ENCODE measurements around the gene ABCF3. TPM values are rescaled to one million over a fixed set of nuclear protein-coding genes. Genes with fewer than 3 reads are reported as not detected.

The ABCF3 gene
- total RNA-seq, 1 donor from 2014 or later: 86.7 TPM

DNA sequence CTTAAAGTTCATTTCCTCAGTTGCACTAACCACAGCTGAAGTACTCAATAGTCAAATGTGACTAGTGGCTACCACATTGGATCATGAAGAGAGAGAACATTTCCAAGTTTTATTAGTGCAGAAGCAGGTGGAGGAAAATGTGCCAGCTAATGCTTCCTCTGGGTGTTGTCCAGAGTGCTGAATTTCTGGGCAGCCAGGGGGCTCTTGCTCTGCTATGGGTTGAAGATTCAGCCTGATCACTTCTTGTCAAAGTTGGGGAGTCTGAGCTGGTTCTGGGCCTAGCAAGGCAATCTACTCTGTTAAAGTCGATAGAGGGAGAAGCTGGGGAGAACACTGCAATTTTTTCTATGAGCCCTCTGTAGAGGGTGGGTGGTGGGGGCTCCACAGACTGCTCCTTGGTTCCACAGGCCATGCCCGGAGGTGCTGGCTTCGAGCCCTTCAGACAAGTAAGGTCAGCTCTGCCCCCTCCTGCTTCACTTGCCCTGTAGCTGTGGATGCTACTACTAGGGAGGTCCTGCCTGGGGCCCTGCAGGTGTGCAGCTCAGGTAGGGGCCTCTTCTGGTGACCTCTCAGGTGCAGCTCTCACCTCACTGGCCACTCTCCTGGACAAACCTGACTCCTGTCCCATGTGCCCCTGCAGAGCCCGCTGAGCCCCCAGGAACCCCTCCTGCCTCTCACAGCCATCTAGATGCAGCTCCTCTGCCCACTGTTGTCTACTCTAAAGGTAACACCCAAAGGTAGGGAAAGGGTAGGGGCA is 54.6 kb downstream of the ABCF3 start:
- intact Hi-C loops (cut with micrococcal nuclease): no loop called here
- no peak for DNase-seq

DNA sequence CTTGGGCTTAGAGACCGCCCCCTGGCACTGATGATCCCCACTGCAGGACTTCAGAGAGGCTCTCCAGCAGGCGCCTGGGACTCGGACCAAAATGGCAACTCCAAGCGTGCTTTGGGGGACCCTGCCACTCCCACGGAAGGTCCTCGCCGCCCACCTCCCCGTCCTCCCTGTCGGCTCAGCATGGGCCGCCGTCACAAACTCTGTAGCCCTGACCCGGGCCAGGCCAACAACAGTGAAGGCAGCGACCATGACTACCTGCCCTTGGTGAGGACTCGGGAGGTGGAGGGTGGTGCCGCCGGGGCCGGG is 55.1 kb downstream of the ABCF3 start:
- Mint-ChIP-seq H3K4me1 (no peaks in the 10 kb centered on the region), H3K27me3 (peaks cover 1% of the 10 kb centered on the region), H3K9me3 (no peaks in the 10 kb centered on the region), H3K4me3 (no peak overlapping the region), H3K27ac (no peak overlapping the region), H3K36me3 (ENCODE audit: low read depth) (peaks cover 41% of the 10 kb centered on the region)
- no peak for DNase-seq
- ChIA-PET POLR2A (interaction anchor here (0.6 kb wide), 1 partner anchor 107 kb away, joined by 3 read pairs; no protein-coding TSS in a partner anchor), CTCF (interaction anchor here (1.9 kb wide), 1 partner anchor 13 kb away, joined by 8 read pairs; no protein-coding TSS in a partner anchor)
- ATAC-seq (ENCODE audit: low read depth): no peak
- TF ChIP-seq, protein P1, sequence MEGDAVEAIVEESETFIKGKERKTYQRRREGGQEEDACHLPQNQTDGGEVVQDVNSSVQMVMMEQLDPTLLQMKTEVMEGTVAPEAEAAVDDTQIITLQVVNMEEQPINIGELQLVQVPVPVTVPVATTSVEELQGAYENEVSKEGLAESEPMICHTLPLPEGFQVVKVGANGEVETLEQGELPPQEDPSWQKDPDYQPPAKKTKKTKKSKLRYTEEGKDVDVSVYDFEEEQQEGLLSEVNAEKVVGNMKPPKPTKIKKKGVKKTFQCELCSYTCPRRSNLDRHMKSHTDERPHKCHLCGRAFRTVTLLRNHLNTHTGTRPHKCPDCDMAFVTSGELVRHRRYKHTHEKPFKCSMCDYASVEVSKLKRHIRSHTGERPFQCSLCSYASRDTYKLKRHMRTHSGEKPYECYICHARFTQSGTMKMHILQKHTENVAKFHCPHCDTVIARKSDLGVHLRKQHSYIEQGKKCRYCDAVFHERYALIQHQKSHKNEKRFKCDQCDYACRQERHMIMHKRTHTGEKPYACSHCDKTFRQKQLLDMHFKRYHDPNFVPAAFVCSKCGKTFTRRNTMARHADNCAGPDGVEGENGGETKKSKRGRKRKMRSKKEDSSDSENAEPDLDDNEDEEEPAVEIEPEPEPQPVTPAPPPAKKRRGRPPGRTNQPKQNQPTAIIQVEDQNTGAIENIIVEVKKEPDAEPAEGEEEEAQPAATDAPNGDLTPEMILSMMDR (IDR thresholded peaks at IDR 0.05): no peak
- intact Hi-C loops (cut with micrococcal nuclease): no loop called here

More for the DNA sequence above, 54.6 kb downstream of the ABCF3 start:
- no peak overlapping the region for H3K4me3 Mint-ChIP-seq
- TF ChIP-seq, protein P1 (IDR thresholded peaks at IDR 0.05): no peak
- ATAC-seq (ENCODE audit: low read depth): no peak
- CTCF ChIA-PET: interaction anchor here (1.9 kb wide), 1 partner anchor 12 kb away, joined by 8 read pairs; no protein-coding TSS in a partner anchor
- no peaks in the 10 kb centered on the region for H3K9me3 Mint-ChIP-seq
- no peaks in the 10 kb centered on the region for H3K4me1 Mint-ChIP-seq
- H3K36me3 Mint-ChIP-seq (ENCODE audit: low read depth): peaks cover 36% of the 10 kb centered on the region
- POLR2A ChIA-PET: interaction anchor here (0.6 kb wide), 1 partner anchor 107 kb away, joined by 3 read pairs; no protein-coding TSS in a partner anchor
- H3K27ac Mint-ChIP-seq: no peak overlapping the region
- H3K27me3 Mint-ChIP-seq: peaks cover 1% of the 10 kb centered on the region

DNA sequence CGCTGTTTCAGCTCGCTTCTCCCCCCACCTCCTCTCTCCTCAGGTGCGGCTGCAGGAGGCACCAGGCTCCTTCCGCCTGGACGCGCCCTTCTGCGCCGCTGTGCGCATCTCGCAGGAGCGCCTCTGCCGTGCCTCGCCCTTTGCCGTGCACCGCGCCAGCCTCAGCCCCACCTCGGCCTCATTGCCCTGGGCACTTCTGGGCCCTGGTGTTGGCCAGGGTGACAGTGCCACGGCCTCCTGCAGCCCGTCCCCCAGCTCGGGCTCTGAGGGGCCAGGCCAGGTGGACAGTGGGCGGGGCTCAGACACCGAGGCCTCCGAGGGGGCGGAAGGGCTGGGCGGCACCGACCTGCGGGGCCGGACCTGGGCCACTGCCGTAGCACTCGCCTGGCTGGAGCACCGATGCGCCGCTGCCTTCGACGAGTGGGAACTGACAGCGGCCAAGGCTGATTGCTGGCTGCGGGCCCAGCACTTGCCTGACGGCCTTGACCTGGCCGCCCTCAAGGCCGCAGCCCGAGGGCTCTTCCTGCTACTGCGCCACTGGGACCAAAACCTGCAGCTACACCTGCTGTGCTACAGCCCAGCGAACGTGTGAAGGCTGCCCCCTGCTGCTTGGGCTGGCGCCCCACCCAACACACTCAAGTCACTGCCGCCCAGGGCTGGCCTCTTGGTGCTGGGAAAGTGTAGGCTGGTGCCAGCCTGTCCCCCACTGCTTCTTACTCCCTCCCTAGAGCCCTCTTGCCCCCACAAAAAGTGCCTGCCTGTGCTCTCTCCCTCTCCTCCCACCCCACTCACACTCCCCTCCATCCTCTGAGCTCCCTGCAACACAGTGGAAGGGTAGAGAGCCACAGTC is 55.7 kb downstream of the ABCF3 start:
- DNase-seq (no peak), ATAC-seq (ENCODE audit: low read depth) (peak; percentile 60)
- Mint-ChIP-seq H3K27me3 (peaks cover 1% of the 10 kb centered on the region), H3K36me3 (ENCODE audit: low read depth) (peaks cover 42% of the 10 kb centered on the region), H3K4me3 (no peak overlapping the region), H3K4me1 (no peaks in the 10 kb centered on the region), H3K9me3 (no peaks in the 10 kb centered on the region), H3K27ac (no peak overlapping the region)
- ChIA-PET CTCF (interaction anchor here (1.4 to 1.9 kb wide), 2 partner anchors 14 to 16 kb away, joined by 3 to 8 read pairs; no protein-coding TSS in a partner anchor), POLR2A (no interaction called here)
- intact Hi-C loops (cut with micrococcal nuclease): no loop called here
- TF ChIP-seq, protein P1 (IDR thresholded peaks at IDR 0.05): no peak

DNA sequence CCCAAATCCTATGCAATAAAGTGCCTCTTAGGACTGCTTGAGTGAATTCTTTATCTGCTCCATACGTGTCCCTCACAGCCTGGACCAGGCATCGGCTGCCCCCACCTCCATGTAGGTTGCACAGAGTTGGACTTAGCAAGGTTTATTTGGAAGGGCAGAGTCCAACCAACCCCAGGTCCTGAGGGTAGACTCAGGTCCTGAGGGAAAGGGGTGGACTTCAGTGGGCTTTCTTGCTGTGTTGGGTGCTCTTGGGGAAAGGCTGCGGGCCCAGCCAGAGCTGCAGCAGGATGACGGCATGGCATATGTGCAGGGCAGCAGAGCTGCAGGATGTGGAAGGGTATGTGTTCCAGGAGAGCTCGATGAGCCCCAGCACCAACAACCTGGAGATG is 56.3 kb downstream of the ABCF3 start:
- H3K9me3 Mint-ChIP-seq: no peaks in the 10 kb centered on the region
- peaks cover 42% of the 10 kb centered on the region for H3K36me3 Mint-ChIP-seq (ENCODE audit: low read depth)
- ChIA-PET POLR2A (no interaction called here), CTCF (interaction anchor here (1.4 kb wide), 1 partner anchor 16 kb away, joined by 3 read pairs; no protein-coding TSS in a partner anchor)
- no peak overlapping the region for H3K4me3 Mint-ChIP-seq
- no peak overlapping the region for H3K27ac Mint-ChIP-seq
- intact Hi-C loops (cut with micrococcal nuclease): no loop called here
- H3K4me1 Mint-ChIP-seq: peaks cover 3% of the 10 kb centered on the region
- ATAC-seq (ENCODE audit: low read depth) (no peak), DNase-seq (no peak)
- H3K27me3 Mint-ChIP-seq: peaks cover 1% of the 10 kb centered on the region
- TF ChIP-seq, protein P1 (IDR thresholded peaks at IDR 0.05): no peak

Other genes starting within 250 kb of the ABCF3 start
- 10.6 and 11.1 TPM in 2 replicates for gene ABCC5, start 168.3 kb upstream of the ABCF3 start, total RNA-seq
- not detected in 2 replicates for gene HTR3D, start 154.5 kb upstream of the ABCF3 start, total RNA-seq
- not detected in 2 replicates for gene HTR3C, start 133.2 kb upstream of the ABCF3 start, total RNA-seq
- gene HTR3E, start 89.1 kb upstream of the ABCF3 start, total RNA-seq: not detected in 2 replicates
- 72.0 and 74.2 TPM in 2 replicates for gene EIF2B5, start 50.8 kb upstream of the ABCF3 start, total RNA-seq
- 52.1 and 54.2 TPM in 2 replicates for gene DVL3, start 30.8 kb upstream of the ABCF3 start, total RNA-seq
- 169 and 177 TPM in 2 replicates for gene AP2M1, start 11.3 kb upstream of the ABCF3 start, total RNA-seq
- gene VWA5B2, start 43.4 kb downstream of the ABCF3 start, total RNA-seq: 0.42 and 0.76 TPM in 2 replicates
- 33.8 and 34.0 TPM in 2 replicates for gene ALG3, start 62.8 kb downstream of the ABCF3 start, total RNA-seq
- 1.9 and 2.9 TPM in 2 replicates for gene EEF1AKMT4, start 63.5 kb downstream of the ABCF3 start, total RNA-seq
- gene CAMK2N2, start 75.4 kb downstream of the ABCF3 start, total RNA-seq: not detected in 2 replicates
- not detected in 2 replicates for gene ECE2, start 89.8 kb downstream of the ABCF3 start, total RNA-seq
- gene PSMD2, start 113.0 kb downstream of the ABCF3 start, total RNA-seq: 206 and 210 TPM in 2 replicates
- gene EIF4G1, start 128.4 kb downstream of the ABCF3 start, total RNA-seq: 292 and 319 TPM in 2 replicates
- gene FAM131A, start 151.4 kb downstream of the ABCF3 start, total RNA-seq: 4.5 and 5.3 TPM in 2 replicates
- 3.4 and 3.5 TPM in 2 replicates for gene CLCN2, start 175.4 kb downstream of the ABCF3 start, total RNA-seq
- gene POLR2H, start 175.5 kb downstream of the ABCF3 start, total RNA-seq: 49.3 and 60.5 TPM in 2 replicates
- not detected in 2 replicates for gene THPO, start 192.0 kb downstream of the ABCF3 start, total RNA-seq
- not detected in 2 replicates for gene CHRD, start 193.9 kb downstream of the ABCF3 start, total RNA-seq

Data from activated B cell treated with CpG ODN at 0.5 μM for 24 hours (primary cell).